ENCODE results near the gene EPB41L1.

Gene EPB41L1

GRCh38 chr20:36157610-36158009, 3.1 kb downstream of the EPB41L1 start:
- no peak for TF ChIP-seq MAX (IDR thresholded peaks at IDR 0.05)
- no peak for TF ChIP-seq FOXM1 (IDR thresholded peaks at IDR 0.05; ENCODE audit: borderline replicate concordance, low read depth)
- TF ChIP-seq TAF1 (IDR thresholded peaks at IDR 0.05; ENCODE audit: low read depth) = no peak
- no peak for TF ChIP-seq TCF12 (IDR thresholded peaks at IDR 0.05; ENCODE audit: low read depth)
- no peak for TF ChIP-seq NFIC (IDR thresholded peaks at IDR 0.05)
- TF ChIP-seq CEBPB (IDR thresholded peaks at IDR 0.05) = no peak
- TF ChIP-seq EP300 (IDR thresholded peaks at IDR 0.05; ENCODE audit: borderline replicate concordance) = no peak
- no peak for TF ChIP-seq ZBTB7A (IDR thresholded peaks at IDR 0.05; ENCODE audit: low read depth)
- no peak for TF ChIP-seq TEAD4 (IDR thresholded peaks at IDR 0.05)
- no peak for TF ChIP-seq EGR1 (IDR thresholded peaks at IDR 0.05)
- no peak for TF ChIP-seq CREB1 (IDR thresholded peaks at IDR 0.05; ENCODE audit: low read depth)
- TF ChIP-seq YY1 (IDR thresholded peaks at IDR 0.05; ENCODE audit: low read depth) = no peak
- TF ChIP-seq, protein P1, sequence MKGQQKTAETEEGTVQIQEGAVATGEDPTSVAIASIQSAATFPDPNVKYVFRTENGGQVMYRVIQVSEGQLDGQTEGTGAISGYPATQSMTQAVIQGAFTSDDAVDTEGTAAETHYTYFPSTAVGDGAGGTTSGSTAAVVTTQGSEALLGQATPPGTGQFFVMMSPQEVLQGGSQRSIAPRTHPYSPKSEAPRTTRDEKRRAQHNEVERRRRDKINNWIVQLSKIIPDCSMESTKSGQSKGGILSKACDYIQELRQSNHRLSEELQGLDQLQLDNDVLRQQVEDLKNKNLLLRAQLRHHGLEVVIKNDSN (IDR thresholded peaks at IDR 0.05) = no peak
- TF ChIP-seq, protein P2, sequence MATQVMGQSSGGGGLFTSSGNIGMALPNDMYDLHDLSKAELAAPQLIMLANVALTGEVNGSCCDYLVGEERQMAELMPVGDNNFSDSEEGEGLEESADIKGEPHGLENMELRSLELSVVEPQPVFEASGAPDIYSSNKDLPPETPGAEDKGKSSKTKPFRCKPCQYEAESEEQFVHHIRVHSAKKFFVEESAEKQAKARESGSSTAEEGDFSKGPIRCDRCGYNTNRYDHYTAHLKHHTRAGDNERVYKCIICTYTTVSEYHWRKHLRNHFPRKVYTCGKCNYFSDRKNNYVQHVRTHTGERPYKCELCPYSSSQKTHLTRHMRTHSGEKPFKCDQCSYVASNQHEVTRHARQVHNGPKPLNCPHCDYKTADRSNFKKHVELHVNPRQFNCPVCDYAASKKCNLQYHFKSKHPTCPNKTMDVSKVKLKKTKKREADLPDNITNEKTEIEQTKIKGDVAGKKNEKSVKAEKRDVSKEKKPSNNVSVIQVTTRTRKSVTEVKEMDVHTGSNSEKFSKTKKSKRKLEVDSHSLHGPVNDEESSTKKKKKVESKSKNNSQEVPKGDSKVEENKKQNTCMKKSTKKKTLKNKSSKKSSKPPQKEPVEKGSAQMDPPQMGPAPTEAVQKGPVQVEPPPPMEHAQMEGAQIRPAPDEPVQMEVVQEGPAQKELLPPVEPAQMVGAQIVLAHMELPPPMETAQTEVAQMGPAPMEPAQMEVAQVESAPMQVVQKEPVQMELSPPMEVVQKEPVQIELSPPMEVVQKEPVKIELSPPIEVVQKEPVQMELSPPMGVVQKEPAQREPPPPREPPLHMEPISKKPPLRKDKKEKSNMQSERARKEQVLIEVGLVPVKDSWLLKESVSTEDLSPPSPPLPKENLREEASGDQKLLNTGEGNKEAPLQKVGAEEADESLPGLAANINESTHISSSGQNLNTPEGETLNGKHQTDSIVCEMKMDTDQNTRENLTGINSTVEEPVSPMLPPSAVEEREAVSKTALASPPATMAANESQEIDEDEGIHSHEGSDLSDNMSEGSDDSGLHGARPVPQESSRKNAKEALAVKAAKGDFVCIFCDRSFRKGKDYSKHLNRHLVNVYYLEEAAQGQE (IDR thresholded peaks at IDR 0.05; ENCODE audit: low read depth) = no peak
- TF ChIP-seq RAD21 (IDR thresholded peaks at IDR 0.05; ENCODE audit: low read depth) = no peak

DNA sequence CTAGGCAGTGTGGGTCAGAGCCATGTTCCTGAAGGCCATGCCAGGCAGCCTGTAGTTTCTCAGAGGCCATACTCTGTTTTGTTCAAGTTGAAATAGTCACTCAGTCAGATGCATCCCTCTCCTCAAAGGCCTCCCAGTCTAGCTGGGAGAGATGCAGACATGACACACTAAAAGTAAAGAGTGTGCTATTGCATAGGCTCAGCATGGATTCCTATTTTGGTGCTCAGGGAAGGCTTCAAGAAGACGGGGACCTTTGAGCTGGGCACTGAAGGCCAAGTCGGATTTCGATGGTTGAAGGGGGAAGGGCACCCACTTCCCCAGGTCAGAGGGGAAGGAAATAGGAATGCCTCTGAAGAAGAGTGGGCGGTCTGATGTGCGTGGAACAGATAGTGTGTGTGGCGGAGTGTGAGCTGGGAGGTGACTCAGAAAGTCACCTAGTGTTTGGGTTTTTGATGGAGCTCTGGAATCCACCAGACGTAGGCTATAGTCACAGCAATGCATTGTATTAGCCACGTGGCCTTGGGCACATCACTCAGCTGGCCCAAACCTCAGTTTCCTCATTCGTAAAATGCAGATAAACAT, 3.7 kb downstream of the EPB41L1 start:
- no peak for TF ChIP-seq TAF1 (IDR thresholded peaks at IDR 0.05; ENCODE audit: low read depth)
- TF ChIP-seq YY1 (IDR thresholded peaks at IDR 0.05; ENCODE audit: low read depth) = no peak
- TF ChIP-seq FOXM1 (IDR thresholded peaks at IDR 0.05; ENCODE audit: borderline replicate concordance, low read depth) = no peak
- no peak for TF ChIP-seq RAD21 (IDR thresholded peaks at IDR 0.05; ENCODE audit: low read depth)
- TF ChIP-seq EGR1 (IDR thresholded peaks at IDR 0.05) = no peak
- TF ChIP-seq TCF12 (IDR thresholded peaks at IDR 0.05; ENCODE audit: low read depth) = no peak
- no peak for TF ChIP-seq EP300 (IDR thresholded peaks at IDR 0.05; ENCODE audit: borderline replicate concordance)
- no peak for TF ChIP-seq CREB1 (IDR thresholded peaks at IDR 0.05; ENCODE audit: low read depth)
- no peak for TF ChIP-seq NFIC (IDR thresholded peaks at IDR 0.05)
- no peak for TF ChIP-seq MAX (IDR thresholded peaks at IDR 0.05)
- TF ChIP-seq CEBPB (IDR thresholded peaks at IDR 0.05) = no peak
- TF ChIP-seq, protein P2 (IDR thresholded peaks at IDR 0.05; ENCODE audit: low read depth) = no peak

DNA sequence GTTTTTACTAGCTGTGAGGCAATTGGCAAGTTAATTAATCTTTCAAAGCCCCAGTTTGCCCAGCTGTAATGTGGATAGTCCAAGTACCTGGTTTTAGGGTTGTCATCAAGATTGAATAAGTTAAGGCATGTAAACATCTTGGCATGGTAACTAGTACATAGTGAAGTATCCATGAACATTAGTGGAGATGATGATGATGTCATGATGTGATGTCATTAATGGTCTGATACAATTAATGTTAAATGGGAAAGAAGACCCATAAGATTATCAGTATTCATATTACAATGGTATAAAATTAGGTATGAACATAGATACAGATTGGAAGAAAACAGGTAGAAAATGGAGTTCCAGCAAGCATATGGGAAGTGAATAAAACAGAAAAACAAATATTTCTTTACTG, 5.3 kb downstream of the EPB41L1 start:
- TF ChIP-seq RAD21 (IDR thresholded peaks at IDR 0.05; ENCODE audit: low read depth) (no peak), NFIC (IDR thresholded peaks at IDR 0.05) (no peak), ZBTB7A (IDR thresholded peaks at IDR 0.05; ENCODE audit: low read depth) (no peak), FOXM1 (IDR thresholded peaks at IDR 0.05; ENCODE audit: borderline replicate concordance, low read depth) (no peak), CEBPB (IDR thresholded peaks at IDR 0.05) (no peak), YY1 (IDR thresholded peaks at IDR 0.05; ENCODE audit: low read depth) (no peak), TCF12 (IDR thresholded peaks at IDR 0.05; ENCODE audit: low read depth) (no peak), MAX (IDR thresholded peaks at IDR 0.05) (no peak), EGR1 (IDR thresholded peaks at IDR 0.05) (no peak), EP300 (IDR thresholded peaks at IDR 0.05; ENCODE audit: borderline replicate concordance) (no peak), CREB1 (IDR thresholded peaks at IDR 0.05; ENCODE audit: low read depth) (no peak), TAF1 (IDR thresholded peaks at IDR 0.05; ENCODE audit: low read depth) (no peak), TEAD4 (IDR thresholded peaks at IDR 0.05) (no peak)
- TF ChIP-seq, protein P1 (IDR thresholded peaks at IDR 0.05) = no peak
- TF ChIP-seq, protein P2 (IDR thresholded peaks at IDR 0.05; ENCODE audit: low read depth) = no peak

Data from Ishikawa (cell line).